Naive B cell (primary cell): Measurements from ENCODE around the gene MZT2A. TPM values are rescaled to one million over a fixed set of nuclear protein-coding genes. Genes with fewer than 3 reads are reported as not detected.
"Not testable (repeated sequence)": the region's sequence is repeated elsewhere in the genome, so short reads cannot be mapped to it uniquely, and the experiment has no call there.

Source experiments
- ATAC-seq, 2 donors: fragments of 150-1000 bp; cut with Tn5 transposase; 2 replicates each; pipeline ENCODE4 v1.10.0; 2021; ENCODE audit warnings: low read depth in 2 of 2, mild to moderate bottlenecking in 2 of 2, moderate library complexity in 2 of 2
- DNase-seq: peaks from one replicate; pipeline ENCODE4 v3.0.0; 2022
- H3K27ac Mint-ChIP-seq, 6 donors: one replicate each; pipeline ENCODE4 v1.8.0; 2020 to 2022; ENCODE audit warnings: mild to moderate bottlenecking in 6 of 6, mixed read lengths in 6 of 6, moderate library complexity in 5 of 6, inconsistent platforms in 2 of 6
- H3K27me3 Mint-ChIP-seq, 3 donors: one replicate each; pipeline ENCODE4 v1.8.0; 2021 to 2022; ENCODE audit warnings: mixed read lengths in 3 of 3, mild to moderate bottlenecking in 1 of 3
- H3K36me3 Mint-ChIP-seq, 2 donors: one replicate each; pipeline ENCODE4 v1.8.0; 2020 to 2022; ENCODE audit warnings: mixed read lengths in 2 of 2, inconsistent platforms in 1 of 2, mild to moderate bottlenecking in 1 of 2
- H3K4me1 Mint-ChIP-seq, 3 donors: one replicate each; pipeline ENCODE4 v1.8.0; 2020 to 2022; ENCODE audit warnings: mixed read lengths in 3 of 3, inconsistent platforms in 1 of 3, mild to moderate bottlenecking in 1 of 3, moderate library complexity in 1 of 3
- H3K4me3 Mint-ChIP-seq, 8 donors: one replicate each; pipeline ENCODE4 v1.8.0; 2020 to 2022; ENCODE audit warnings: mild to moderate bottlenecking in 8 of 8, mixed read lengths in 8 of 8, moderate library complexity in 8 of 8, inconsistent platforms in 2 of 8
- H3K9me3 Mint-ChIP-seq, 7 donors: one replicate each; pipeline ENCODE4 v1.8.0; 2020 to 2022; ENCODE audit warnings: mixed read lengths in 7 of 7, mild to moderate bottlenecking in 5 of 7, inconsistent platforms in 2 of 7, moderate library complexity in 1 of 7
- polyA plus RNA-seq, 6 donors: library from polyadenylated mRNA; unstranded; fragments of 300-500 nt; fragmentation: Illumina TruSeq; gene quantifications; one replicate each; pipeline ENCODE4 v1.2.3, GENCODE V29; 2021; ENCODE audit warnings: low read depth in 6 of 6

The MZT2A gene, protein sequence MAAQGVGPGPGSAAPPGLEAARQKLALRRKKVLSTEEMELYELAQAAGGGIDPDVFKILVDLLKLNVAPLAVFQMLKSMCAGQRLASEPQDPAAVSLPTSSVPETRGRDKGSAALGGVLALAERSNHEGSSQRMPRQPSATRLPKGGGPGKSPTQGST
- polyA plus RNA-seq, result 100 to 1,000 TPM in 2 of 6 donors, 10 to 100 TPM in 4; 48.5 to 108 (median 82.3) TPM

DNA sequence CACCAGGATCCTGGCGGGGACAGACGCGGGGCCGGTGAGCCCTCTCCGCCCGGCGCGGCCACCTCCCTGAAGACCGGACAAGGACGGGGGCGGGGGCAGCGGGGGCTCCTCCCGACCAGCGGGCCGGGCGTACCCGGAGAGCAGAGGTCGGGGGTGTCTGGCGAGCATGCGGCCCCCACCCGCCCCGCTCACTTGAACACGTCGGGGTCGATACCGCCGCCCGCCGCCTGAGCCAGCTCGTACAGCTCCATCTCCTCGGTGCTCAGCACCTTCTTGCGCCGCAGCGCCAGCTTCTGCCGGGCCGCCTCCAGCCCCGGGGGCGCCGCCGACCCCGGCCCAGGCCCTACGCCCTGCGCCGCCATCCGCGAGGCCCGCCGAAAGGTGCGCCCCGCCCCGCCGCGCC, at the start of gene MZT2A:
Gene MZT2A, minus strand, starts transcription at position 383 of the 403 bp plus-strand sequence. Its CDS starts 21 bp downstream, at position 362.
- Mint-ChIP-seq H3K4me3 (peak within 1 kb of the TSS; percentile 89 to 97 (median 94)), H3K27ac (peak within 1 kb of the TSS; percentile 91 to 99 (median 98)), H3K4me1 (peaks cover 17 to 43% (median 34%) of the 10 kb centered on the region in 3 donors)
- peak in 1 of 2 donors; percentile 5 for ATAC-seq
- DNase-seq, H3K9me3 Mint-ChIP-seq, H3K36me3 Mint-ChIP-seq, H3K27me3 Mint-ChIP-seq: not testable (repeated sequence)

DNA sequence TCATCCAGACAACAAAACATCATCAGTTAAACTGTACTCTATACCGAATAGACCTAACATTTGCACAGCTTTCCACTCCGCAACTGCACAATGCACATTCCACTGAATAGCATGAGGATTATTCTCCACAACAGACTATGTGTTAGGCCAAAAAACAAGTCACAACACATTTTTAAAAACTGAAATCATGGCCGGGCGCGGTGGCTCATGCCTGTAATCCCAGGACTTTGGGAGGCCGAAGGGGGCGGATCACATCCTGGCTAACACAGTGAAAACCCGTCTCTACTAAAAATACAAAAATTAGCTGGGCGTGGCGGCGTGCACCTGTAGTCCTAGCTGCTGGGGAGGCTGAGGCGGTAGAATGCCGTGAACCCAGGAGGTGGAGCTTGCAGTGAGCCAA, 46.7 kb upstream of the MZT2A start:
- H3K4me1 Mint-ChIP-seq, ATAC-seq, H3K9me3 Mint-ChIP-seq, H3K27ac Mint-ChIP-seq, H3K36me3 Mint-ChIP-seq, H3K4me3 Mint-ChIP-seq, DNase-seq: not testable (repeated sequence)
- peaks cover 0 to 28% (median 11%) of the 10 kb centered on the region in 3 donors for H3K27me3 Mint-ChIP-seq

DNA sequence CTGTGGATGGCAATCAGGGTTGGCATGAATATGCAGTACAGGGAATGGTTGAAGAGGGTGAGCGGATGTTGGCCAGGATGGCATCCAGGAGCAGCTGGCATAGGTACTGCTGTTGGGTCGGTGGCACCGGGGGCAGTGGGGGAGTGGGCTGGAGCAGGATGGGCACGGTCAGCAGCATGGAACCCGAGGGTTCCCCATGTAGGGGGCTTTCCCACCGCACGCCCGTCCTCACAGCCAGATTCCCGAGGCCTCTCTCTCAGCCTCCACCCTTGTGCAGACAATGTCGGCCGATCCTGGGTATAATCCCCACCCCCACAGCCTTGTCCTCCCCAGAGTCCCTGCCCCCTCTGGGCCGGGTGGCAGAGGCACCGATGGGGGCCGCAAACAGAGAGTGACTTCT, 44.6 kb upstream of the MZT2A start:
- not testable (repeated sequence) for H3K4me1 Mint-ChIP-seq, DNase-seq, H3K36me3 Mint-ChIP-seq, H3K9me3 Mint-ChIP-seq, H3K4me3 Mint-ChIP-seq, ATAC-seq, H3K27ac Mint-ChIP-seq
- H3K27me3 Mint-ChIP-seq, result peaks cover 0 to 16% (median 0%) of the 10 kb centered on the region in 3 donors

DNA sequence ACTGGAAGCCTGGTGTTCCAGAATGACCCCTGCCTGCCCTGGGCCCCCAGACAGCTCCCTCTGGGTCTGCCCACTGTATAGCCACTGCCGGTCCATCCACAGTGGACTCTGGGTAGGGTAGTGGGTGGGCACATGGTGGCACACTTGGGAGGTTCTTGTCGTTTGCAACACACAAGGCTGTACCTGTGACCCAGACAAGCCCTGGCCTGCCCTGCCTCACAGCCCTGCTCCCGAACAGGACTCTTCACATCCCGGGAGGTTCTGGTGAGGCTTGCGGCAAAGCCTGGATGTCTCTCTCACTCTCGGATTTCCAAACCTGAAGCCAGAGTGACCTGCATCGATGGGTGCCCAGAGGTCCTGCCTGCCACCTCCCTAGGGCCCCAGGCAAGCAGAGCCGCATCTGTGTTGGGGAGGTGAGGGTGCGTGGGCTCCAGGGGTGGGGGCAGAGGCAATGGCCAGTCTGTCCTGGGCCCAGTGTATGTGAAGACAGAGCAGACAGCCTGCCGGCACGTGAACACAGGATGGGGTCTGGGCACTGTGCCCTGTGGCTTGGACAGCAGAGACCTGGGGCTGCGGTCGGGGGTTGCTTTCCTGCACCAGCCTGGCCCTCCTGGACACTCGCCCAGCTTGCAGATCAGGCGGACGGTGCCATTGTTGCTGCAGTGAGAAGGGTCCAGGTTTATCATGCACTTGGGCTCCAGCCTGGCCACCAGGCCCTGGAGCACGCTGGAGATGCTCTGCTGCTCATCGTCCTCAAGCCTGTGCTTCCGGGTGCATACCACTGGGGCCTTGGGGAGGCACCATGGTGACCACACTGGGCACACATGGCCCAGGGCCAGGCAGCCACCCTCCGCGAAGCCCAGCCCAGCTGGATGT, 44.0 kb upstream of the MZT2A start:
- not testable (repeated sequence) for H3K4me3 Mint-ChIP-seq, H3K9me3 Mint-ChIP-seq, H3K36me3 Mint-ChIP-seq, H3K27ac Mint-ChIP-seq, H3K4me1 Mint-ChIP-seq, ATAC-seq, DNase-seq
- H3K27me3 Mint-ChIP-seq, result peaks cover 0 to 16% (median 0%) of the 10 kb centered on the region in 3 donors

DNA sequence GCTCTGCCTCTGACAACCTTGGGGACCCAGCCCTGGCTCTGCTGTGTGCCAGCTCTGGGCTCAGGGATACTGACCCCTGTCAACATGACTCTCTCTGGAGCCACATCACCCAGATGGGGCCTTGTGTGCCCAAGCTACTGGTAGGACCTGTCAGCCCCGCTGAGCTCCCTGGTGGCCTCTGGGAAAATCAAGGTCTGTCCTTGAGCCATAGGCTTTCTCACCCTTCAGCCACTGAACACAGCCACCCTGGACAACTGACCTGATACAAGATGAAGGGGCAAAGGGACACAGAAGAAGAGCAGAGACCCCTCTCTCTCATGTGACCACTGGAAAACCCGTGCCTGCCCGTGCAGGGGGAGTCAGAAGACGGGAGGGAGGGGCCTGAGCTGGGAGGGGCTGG, 43.3 kb upstream of the MZT2A start:
- no peak overlapping the region for H3K4me3 Mint-ChIP-seq
- no peaks in the 10 kb centered on the region for H3K36me3 Mint-ChIP-seq
- ATAC-seq (no peak), DNase-seq (no peak)
- H3K27me3 Mint-ChIP-seq, result peaks cover 0 to 16% (median 0%) of the 10 kb centered on the region in 3 donors
- no peaks in the 10 kb centered on the region for H3K4me1 Mint-ChIP-seq
- no peaks in the 10 kb centered on the region for H3K9me3 Mint-ChIP-seq
- peak overlapping the region in 1 of 6 donors; percentile 1 for H3K27ac Mint-ChIP-seq

DNA sequence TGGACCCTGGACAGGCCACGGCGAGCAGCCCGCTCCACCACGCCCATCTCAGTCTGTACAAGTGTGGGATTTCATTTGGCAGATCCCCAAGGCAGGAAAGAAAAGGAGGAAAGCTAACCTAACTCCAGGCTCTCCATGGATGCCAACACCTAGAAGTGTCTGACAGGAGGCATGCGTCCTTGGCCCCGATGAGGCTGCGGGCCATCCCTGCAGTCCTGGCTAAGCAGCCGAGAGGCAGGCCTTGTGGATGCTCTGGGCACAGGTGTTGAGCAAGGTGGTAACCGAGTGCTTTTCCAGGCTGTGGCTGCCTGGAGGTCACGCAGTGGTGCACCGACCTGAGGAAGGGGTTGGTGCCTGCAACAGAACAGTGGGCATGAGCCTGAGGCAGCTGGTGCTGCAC, 42.8 kb upstream of the MZT2A start:
- H3K27me3 Mint-ChIP-seq, result peaks cover 0 to 16% (median 0%) of the 10 kb centered on the region in 3 donors
- not testable (repeated sequence) for DNase-seq, H3K27ac Mint-ChIP-seq, H3K36me3 Mint-ChIP-seq, ATAC-seq, H3K4me3 Mint-ChIP-seq, H3K9me3 Mint-ChIP-seq, H3K4me1 Mint-ChIP-seq

DNA sequence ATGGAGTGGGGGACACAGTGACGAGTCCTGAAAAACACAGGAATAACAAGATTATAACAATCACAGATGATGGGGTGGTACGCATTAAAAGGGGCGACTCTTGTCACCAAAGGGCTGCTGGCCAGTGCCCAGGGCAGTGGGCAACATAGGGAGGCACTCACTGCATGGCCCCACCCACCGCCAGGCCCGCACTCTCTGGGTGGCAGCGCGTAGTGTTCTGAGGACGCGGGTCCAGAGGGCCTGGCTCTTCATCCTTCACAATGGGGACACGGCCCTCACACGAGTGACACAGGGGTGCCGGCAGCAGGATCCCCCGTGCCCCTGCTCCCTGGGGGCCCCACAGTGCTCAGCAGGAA, 42.1 kb upstream of the MZT2A start:
- H3K4me3 Mint-ChIP-seq, H3K36me3 Mint-ChIP-seq, ATAC-seq, H3K27ac Mint-ChIP-seq, DNase-seq, H3K9me3 Mint-ChIP-seq, H3K4me1 Mint-ChIP-seq: not testable (repeated sequence)
- peaks cover 0 to 18% (median 4%) of the 10 kb centered on the region in 3 donors for H3K27me3 Mint-ChIP-seq

DNA sequence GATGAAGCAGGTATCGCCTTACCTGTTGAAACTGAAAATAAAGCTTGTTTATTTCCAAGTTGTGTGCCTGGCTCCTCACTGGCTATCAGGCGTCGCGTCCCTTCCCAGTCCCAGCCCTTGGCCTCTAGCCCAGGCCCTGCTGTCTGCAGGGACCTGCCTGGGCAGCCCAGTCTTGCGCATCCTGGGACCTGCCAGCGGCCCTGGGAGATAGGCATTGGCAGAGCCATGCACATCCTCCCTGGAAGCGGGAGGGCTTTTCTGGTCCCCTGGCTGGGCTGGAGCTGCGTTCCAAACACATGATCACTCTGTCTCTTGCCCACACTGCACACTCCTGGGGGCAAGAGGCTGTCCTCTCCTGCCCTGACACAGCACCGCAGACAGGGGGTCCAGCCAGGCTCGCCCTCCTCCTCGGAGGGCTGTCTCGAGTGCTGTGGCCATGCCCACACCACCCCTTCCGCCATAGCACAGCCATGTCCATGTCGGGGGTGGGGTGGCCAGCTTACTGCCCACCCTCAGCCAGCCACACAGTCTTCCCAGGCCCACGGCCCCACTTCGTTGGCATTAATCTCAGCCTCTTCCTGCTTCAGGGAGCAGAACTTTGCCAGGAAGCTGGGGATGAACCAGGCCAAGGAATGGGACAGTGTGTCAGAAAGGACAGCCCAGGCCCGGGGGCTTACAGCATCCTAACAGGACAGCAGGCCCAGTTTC, 41.6 kb upstream of the MZT2A start:
- H3K27ac Mint-ChIP-seq, result peak overlapping the region in 1 of 6 donors; percentile 18
- ATAC-seq, H3K4me1 Mint-ChIP-seq, H3K4me3 Mint-ChIP-seq, H3K36me3 Mint-ChIP-seq, DNase-seq, H3K9me3 Mint-ChIP-seq: not testable (repeated sequence)
- peaks cover 0 to 19% (median 7%) of the 10 kb centered on the region in 3 donors for H3K27me3 Mint-ChIP-seq

DNA sequence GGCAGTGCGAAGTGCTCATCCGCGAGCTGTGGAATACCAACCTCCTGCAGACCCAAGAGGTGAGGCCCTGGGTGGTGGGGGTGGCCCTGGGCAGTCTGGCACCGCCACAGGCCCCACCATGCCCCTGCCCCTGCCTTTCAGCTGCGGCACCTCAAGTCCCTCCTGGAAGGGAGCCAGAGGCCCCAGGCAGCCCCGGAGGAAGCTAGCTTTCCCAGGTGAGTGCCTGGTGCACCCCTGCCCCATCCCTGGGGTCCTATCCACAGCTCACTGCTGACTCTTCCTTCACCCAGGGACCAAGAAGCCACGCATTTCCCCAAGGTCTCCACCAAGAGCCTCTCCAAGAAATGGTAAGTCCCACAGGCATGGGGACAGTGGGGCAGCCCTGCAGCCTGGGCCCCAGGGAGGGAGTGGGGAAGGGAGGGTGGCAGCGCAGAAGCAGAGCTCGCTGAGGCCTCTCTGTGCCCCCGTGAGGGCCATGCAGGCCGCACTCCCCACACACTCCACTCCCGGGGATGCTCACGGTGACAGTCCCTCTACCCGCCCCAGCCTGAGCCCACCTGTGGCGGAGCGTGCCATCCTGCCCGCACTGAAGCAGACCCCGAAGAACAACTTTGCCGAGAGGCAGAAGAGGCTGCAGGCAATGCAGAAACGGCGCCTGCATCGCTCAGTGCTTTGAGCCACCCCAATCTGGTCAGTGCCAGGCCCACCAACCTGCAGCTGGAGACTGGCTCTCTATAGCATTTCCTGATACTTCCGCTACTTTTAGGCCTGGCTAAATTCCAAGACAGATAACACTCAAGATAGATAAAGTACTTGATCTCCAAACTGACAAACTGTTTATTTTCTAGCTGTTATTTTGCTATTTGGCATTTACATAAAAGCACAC, 40.8 kb upstream of the MZT2A start:
- not testable (repeated sequence) for H3K9me3 Mint-ChIP-seq, H3K36me3 Mint-ChIP-seq, DNase-seq, H3K27ac Mint-ChIP-seq, H3K4me3 Mint-ChIP-seq, ATAC-seq
- peaks cover 3 to 10% (median 5%) of the 10 kb centered on the region in 3 donors for H3K4me1 Mint-ChIP-seq
- H3K27me3 Mint-ChIP-seq, result peaks cover 0 to 12% (median 7%) of the 10 kb centered on the region in 3 donors

DNA sequence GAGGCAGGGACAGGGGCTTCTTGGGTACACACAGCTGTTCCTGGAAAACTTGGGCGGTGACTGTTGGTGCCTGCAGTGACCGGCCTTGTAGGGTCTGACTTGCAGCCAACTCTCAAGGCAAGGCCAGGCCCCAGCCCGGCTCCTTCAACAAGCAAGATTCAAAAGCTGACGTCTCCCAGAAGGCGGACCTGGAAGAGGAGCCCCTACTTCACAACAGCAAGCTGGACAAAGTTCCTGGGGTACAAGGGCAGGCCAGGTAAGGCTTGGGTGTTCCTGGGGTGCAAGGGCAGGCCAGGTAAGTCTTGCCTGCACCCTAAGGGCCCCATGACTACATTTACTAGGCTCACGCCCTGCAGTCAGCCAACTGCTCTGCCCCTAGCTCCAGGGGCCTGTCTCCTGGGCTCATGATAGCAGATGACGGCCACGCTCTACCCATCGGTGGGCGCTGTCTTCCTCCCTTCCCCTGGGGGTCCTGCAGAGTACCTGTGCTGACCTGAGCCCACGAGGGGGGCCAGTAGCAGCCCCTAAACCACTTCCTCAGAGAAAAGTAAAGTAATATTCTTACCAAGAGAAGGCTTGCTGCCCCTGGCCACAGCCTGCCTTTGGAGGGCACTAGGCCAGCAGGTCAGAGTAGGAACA, 39.5 kb upstream of the MZT2A start:
- not testable (repeated sequence) for H3K36me3 Mint-ChIP-seq, H3K4me3 Mint-ChIP-seq, H3K27ac Mint-ChIP-seq

DNA sequence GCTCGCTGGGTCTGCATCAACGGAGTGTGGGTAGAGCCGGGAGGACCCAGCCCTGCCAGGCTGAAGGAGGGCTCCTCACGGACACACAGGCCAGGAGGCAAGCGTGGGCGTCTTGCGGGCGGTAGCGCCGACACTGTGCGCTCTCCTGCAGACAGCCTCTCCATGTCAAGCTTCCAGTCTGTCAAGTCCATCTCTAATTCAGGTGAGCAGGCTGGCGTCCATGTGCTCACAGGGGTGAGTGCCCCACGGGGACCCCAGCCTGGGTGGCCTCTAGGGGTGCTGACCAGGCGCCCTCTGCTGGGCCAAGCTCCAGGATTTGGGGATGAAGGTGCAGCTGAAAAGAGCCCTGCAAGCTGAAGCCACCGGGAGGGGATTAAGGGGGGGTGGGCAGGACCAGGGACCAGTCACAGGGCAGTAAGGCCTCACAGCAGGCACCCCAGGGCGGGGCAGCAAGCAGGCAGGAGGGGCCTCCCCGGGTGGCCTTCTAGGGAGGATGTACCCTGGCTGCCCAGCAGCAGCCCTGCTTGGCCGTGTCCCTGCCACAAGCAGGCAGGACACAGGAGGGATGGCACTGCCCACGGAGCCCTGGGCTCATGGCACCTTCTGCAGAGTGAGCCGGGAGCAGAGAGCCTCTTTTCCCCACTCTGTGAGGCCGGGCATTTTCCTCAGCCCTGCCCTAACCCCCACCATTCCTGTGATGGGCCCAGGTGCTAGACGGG, 38.6 kb upstream of the MZT2A start:
- Mint-ChIP-seq H3K27ac (peak overlapping the region in 1 of 6 donors; percentile 24), H3K4me1 (peaks cover 3 to 15% (median 5%) of the 10 kb centered on the region in 3 donors)
- not testable (repeated sequence) for H3K36me3 Mint-ChIP-seq, H3K4me3 Mint-ChIP-seq, H3K27me3 Mint-ChIP-seq, H3K9me3 Mint-ChIP-seq, DNase-seq, ATAC-seq

More for the DNA sequence above, 39.5 kb upstream of the MZT2A start:
- H3K27me3 Mint-ChIP-seq, ATAC-seq, DNase-seq, H3K9me3 Mint-ChIP-seq: not testable (repeated sequence)
- peaks cover 3 to 15% (median 5%) of the 10 kb centered on the region in 3 donors for H3K4me1 Mint-ChIP-seq

DNA sequence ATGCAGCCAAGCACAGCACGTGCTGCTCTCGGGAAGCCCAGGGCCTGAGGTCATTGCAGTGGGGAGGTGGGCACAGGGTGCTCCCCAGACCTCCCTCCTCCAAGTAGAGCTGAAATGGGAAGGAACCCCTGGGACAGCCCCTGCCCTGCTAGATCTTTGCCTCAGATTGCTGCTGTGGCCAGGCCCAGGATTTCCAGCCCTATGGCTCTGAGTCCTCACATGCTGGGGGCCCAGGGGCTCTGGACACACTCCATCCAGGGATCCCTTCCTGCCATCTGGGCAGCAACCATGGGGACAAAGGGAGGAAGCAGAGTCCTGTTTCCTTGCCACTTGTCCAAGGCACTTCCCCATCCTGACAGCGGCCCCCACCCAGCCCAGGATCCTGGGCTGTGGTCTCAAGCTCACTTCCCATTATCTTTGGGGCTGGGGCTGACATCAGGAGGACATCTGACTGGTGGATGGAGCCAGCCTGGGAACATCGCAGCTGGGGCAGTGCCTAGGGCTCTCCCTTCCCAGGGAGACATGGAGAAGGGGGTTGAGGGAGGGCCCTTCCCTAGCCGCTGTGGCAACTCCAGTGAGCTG, 37.8 kb upstream of the MZT2A start:
- not testable (repeated sequence) for H3K27me3 Mint-ChIP-seq, H3K36me3 Mint-ChIP-seq
- H3K4me3 Mint-ChIP-seq, result peak overlapping the region in 2 of 8 donors; percentile 73 to 82

More for the DNA sequence above, 37.8 kb upstream of the MZT2A start:
- H3K9me3 Mint-ChIP-seq, ATAC-seq, H3K27ac Mint-ChIP-seq, DNase-seq: not testable (repeated sequence)
- peaks cover 3 to 15% (median 5%) of the 10 kb centered on the region in 3 donors for H3K4me1 Mint-ChIP-seq
